Neural progenitor cell (in vitro differentiated cells): ENCODE data around the gene PANK2.
"Not testable (repeated sequence)": the region's sequence is repeated elsewhere in the genome, so short reads cannot be mapped to it uniquely, and the experiment has no call there.

Experiments used
- CTCF ChIP-seq: fragments of 200-600 bp; sonication (generic); IDR thresholded peaks from 2 replicates; pipeline ENCODE4 v1.5.1; 2017; ENCODE audit warnings: antibody characterized with exemption, mild to moderate bottlenecking
- EZH2 ChIP-seq: fragments of 200-600 bp; sonication (generic); IDR thresholded peaks from 2 replicates; pipeline ENCODE4 v1.6.1; 2017; ENCODE audit warnings: antibody characterized with exemption, mild to moderate bottlenecking, moderate library complexity
- EZH2phosphoT487 ChIP-seq: fragments of 200-600 bp; sonication (generic); IDR thresholded peaks from 2 replicates; pipeline ENCODE4 v1.6.1; 2017; ENCODE audit warnings: antibody characterized with exemption

GRCh38 chr20:3898181-3898580 lies 9.0 kb downstream of the PANK2 start:
- TF ChIP-seq CTCF, EZH2phosphoT487, EZH2: not testable (repeated sequence)
